H1 (cell line): ENCODE measurements around the gene ZNF512. TPM values are rescaled to one million over a fixed set of nuclear protein-coding genes. Genes with fewer than 3 reads are reported as not detected.

ENCODE experiments used
- KDM1A ChIP-seq: fragments of 200-600, 300-600 bp; sonication (generic); IDR thresholded peaks from 2 replicates; pipeline ENCODE4 v1.7.1; 2016; ENCODE audit warnings: mild to moderate bottlenecking, low read length, borderline replicate concordance
- KDM4A ChIP-seq: IDR thresholded peaks from one replicate; pipeline ENCODE4 v1.7.1; 2012; ENCODE audit warnings: low read depth, mild to moderate bottlenecking, moderate library complexity, low read length, inconsistent platforms; ENCODE audit not compliant: severe bottlenecking
- SP2 ChIP-seq: IDR thresholded peaks from 2 replicates; pipeline ENCODE4 v1.6.1; 2012; ENCODE audit warnings: mild to moderate bottlenecking, low read length, inconsistent platforms
- USF2 ChIP-seq: IDR thresholded peaks from 2 replicates; pipeline ENCODE4 v1.6.1; 2011; ENCODE audit warnings: low read length, improper control_type of control experiment
- polyA plus RNA-seq, 7 experiments: library from polyadenylated mRNA; depleted of rRNA in 3 of 7; stranded (reverse) in 5 of 7; unstranded in 2 of 7; fragments of >200 nt in 5 of 7; fragments of 200-250 nt in 2 of 7; gene quantifications; 1 replicate in 5 of 7; 2 replicates in 1 of 7; 4 replicates in 1 of 7; pipeline versions ENCODE4 v1.2.1 to v1.2.3, GENCODE V29; 2011 to 2013; ENCODE audit warnings: missing spikeins in 2 of 7, mixed read lengths in 2 of 7
- total RNA-seq: library from RNA; stranded (reverse); fragmentation: NEBNext Ultra II Directional; extraction: Animal tissue kit (Norgen Biotek cat#: 25700); gene quantifications from 2 replicates; pipeline ENCODE4 v1.2.1, GENCODE V29; 2021

Gene ZNF512
- total and polyA plus RNA-seq, 2 of the 8 experiments (the other 6 are each of a cell fraction or from before 2014, with no cell fraction given) = 17.6 to 37.9 TPM

DNA sequence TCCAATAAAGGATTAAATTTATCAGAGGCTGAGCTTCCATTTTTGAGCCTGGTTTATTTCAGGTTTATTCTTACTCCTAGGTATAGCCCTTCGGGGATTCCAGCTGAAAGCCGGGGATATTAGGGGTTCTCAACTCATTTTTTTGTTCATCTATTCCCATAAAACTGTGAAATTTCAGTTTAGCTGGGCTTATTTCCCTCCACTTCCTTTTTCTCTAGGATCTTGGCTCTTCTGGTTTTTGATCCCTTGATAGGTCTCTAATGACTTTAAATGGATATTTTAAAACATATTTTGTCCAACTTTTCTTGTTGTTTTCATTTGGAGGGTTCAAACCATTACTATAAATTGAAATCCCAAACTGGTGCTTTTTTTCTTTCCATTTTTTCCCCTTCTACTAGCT lies 23.6 kb upstream of the ZNF512 start (continued):
- TF ChIP-seq KDM1A = no peak
- no peak for TF ChIP-seq SP2
- no peak for TF ChIP-seq KDM4A
- no peak for TF ChIP-seq USF2
